ENCODE data around the gene PKP4.

GRCh38 chr2:158715357-158715756 lies 258.6 kb downstream of the PKP4 start:
- TF ChIP-seq CTCF (conservative IDR thresholded peaks at IDR 0.05; ENCODE audit: low read depth, low read length) (no peak), EZH2 (IDR thresholded peaks at IDR 0.05; ENCODE audit: borderline replicate concordance, low read depth, low read length, poor library complexity, severe bottlenecking) (no peak)

All from A673 (cell line).